GM23338 (cell line): ENCODE data around the gene NLK. TPM values are rescaled to one million over a fixed set of nuclear protein-coding genes. Genes with fewer than 3 reads are reported as not detected.
"Not testable (repeated sequence)": the region's sequence is repeated elsewhere in the genome, so short reads cannot be mapped to it uniquely, and the experiment has no call there.

ENCODE experiments used
- ATAC-seq: fragments of 200-7000 bp; cut with Tn5 transposase; 3 replicates; pipeline ENCODE4 v1.9.1; 2020
- DNase-seq: peaks from one replicate; pipeline ENCODE4 v3.0.0-alpha.2; 2015; ENCODE audit warnings: low spot score
- H2AFZ ChIP-seq: fragments of 200-600 bp; sonication (generic); 2 replicates; pipeline ENCODE4 v1.8.0; 2016; ENCODE audit warnings: antibody characterized with exemption, mild to moderate bottlenecking, moderate library complexity
- H3F3A ChIP-seq: fragments of 200-600 bp; sonication (generic); replicated peaks from 2 replicates; pipeline ENCODE4 v1.8.0; 2017; ENCODE audit warnings: antibody characterized with exemption, mixed run types, low read depth
- H3K27ac ChIP-seq: fragments of 200-600 bp; sonication (generic); 2 replicates; pipeline ENCODE4 v1.6.1; 2016; ENCODE audit warnings: low read depth
- H3K27me3 ChIP-seq: fragments of 200-600 bp; sonication (generic); 2 replicates; pipeline ENCODE4 v1.8.0; 2016; ENCODE audit warnings: mild to moderate bottlenecking, mixed run types, moderate library complexity; ENCODE audit not compliant: insufficient read depth
- H3K36me3 ChIP-seq: fragments of 200-600 bp; sonication (generic); 2 replicates; pipeline ENCODE4 v1.8.0; 2016; ENCODE audit warnings: mild to moderate bottlenecking; ENCODE audit not compliant: insufficient read depth
- H3K4me1 ChIP-seq: fragments of 200-600 bp; sonication (generic); 2 replicates; pipeline ENCODE4 v1.8.0; 2016; ENCODE audit warnings: mild to moderate bottlenecking, moderate library complexity; ENCODE audit not compliant: insufficient read depth
- H3K4me2 ChIP-seq: fragments of 200-600 bp; sonication (generic); 2 replicates; pipeline ENCODE4 v1.7.1; 2017; ENCODE audit warnings: mixed run types
- H3K4me3 ChIP-seq: fragments of 200-600 bp; sonication (generic); 2 replicates; pipeline ENCODE4 v1.6.1; 2016; ENCODE audit warnings: mixed run types
- H3K79me2 ChIP-seq: fragments of 200-600 bp; sonication (generic); replicated peaks from 2 replicates; pipeline ENCODE4 v1.8.0; 2017; ENCODE audit warnings: mild to moderate bottlenecking; ENCODE audit not compliant: insufficient read depth
- H3K9me2 ChIP-seq: fragments of 200-600 bp; sonication (generic); 2 replicates; pipeline ENCODE4 v1.8.0; 2017; ENCODE audit not compliant: insufficient read depth
- H4K20me1 ChIP-seq: fragments of 200-600 bp; sonication (generic); replicated peaks from 2 replicates; pipeline ENCODE4 v1.8.0; 2017; ENCODE audit warnings: mild to moderate bottlenecking; ENCODE audit not compliant: insufficient read depth
- H3K27ac Mint-ChIP-seq: 2 replicates; pipeline ENCODE4 v1.8.0; 2020; ENCODE audit warnings: inconsistent platforms, mild to moderate bottlenecking, moderate library complexity, mixed read lengths
- H3K27me3 Mint-ChIP-seq: 3 replicates; pipeline ENCODE4 v1.8.0; 2022; ENCODE audit warnings: low read depth, mild to moderate bottlenecking, moderate library complexity, mixed read lengths, inconsistent platforms; ENCODE audit not compliant: insufficient read depth, poor library complexity
- H3K36me3 Mint-ChIP-seq: 3 replicates; pipeline ENCODE4 v1.8.0; 2021; ENCODE audit warnings: low read depth, mild to moderate bottlenecking, inconsistent platforms, moderate library complexity, mixed read lengths
- H3K4me1 Mint-ChIP-seq: 3 replicates; pipeline ENCODE4 v1.8.0; 2020; ENCODE audit warnings: mild to moderate bottlenecking, inconsistent platforms, mixed read lengths
- H3K4me3 Mint-ChIP-seq: 3 replicates; pipeline ENCODE4 v1.8.0; 2021; ENCODE audit warnings: moderate library complexity, mild to moderate bottlenecking, inconsistent platforms, mixed read lengths
- H3K9me3 Mint-ChIP-seq: 3 replicates; pipeline ENCODE4 v1.8.0; 2020; ENCODE audit warnings: moderate library complexity, mild to moderate bottlenecking, inconsistent platforms, mixed read lengths
- CREB1 ChIP-seq: fragments of 250-450 bp; sonication (Bioruptor Pico); IDR thresholded peaks from 2 replicates; pipeline ENCODE4 v1.5.0; 2020; ENCODE audit warnings: low read depth, mild to moderate bottlenecking, moderate library complexity
- EZH2 ChIP-seq: fragments of 200-600 bp; sonication (generic); IDR thresholded peaks from one replicate; pipeline ENCODE4 v1.8.0; 2017; ENCODE audit warnings: antibody characterized with exemption, mild to moderate bottlenecking, low read depth; ENCODE audit not compliant: unreplicated experiment
- JUNB ChIP-seq: IDR thresholded peaks from one replicate; pipeline ENCODE4 v1.6.1; 2016; ENCODE audit warnings: antibody characterized with exemption; ENCODE audit not compliant: unreplicated experiment
- REST ChIP-seq: IDR thresholded peaks from one replicate; pipeline ENCODE4 v1.6.1; 2018; ENCODE audit warnings: antibody characterized with exemption; ENCODE audit not compliant: unreplicated experiment
- ZNF331 ChIP-seq: fragments of 250-450 bp; sonication (Bioruptor Pico); IDR thresholded peaks from 2 replicates; pipeline ENCODE4 v1.5.0; 2020; ENCODE audit warnings: low read depth, mild to moderate bottlenecking, moderate library complexity
- polyA plus RNA-seq: library from polyadenylated mRNA; unstranded; fragments of >200 nt; fragmentation: Nextera tagmentation; extraction: Ambion mirVana; gene quantifications from 2 replicates; pipeline ENCODE4 v1.2.1, GENCODE V29; 2016
- total RNA-seq: library from RNA; depleted of rRNA; stranded (reverse); fragments of >200 nt; shearing (Covaris generic); gene quantifications from 2 replicates; pipeline ENCODE4 v1.2.3, GENCODE V29; 2014
- TF ChIP-seq, protein P1 (sequence below): fragments of 250-450 bp; sonication (Bioruptor Pico); IDR thresholded peaks from 2 replicates; pipeline ENCODE4 v1.5.0; 2020; ENCODE audit warnings: mild to moderate bottlenecking, moderate library complexity

NLK gene
- total and polyA plus RNA-seq, 2 experiments from 2014 or later = 34.7 to 78.5 TPM

- TF ChIP-seq, protein P1, sequence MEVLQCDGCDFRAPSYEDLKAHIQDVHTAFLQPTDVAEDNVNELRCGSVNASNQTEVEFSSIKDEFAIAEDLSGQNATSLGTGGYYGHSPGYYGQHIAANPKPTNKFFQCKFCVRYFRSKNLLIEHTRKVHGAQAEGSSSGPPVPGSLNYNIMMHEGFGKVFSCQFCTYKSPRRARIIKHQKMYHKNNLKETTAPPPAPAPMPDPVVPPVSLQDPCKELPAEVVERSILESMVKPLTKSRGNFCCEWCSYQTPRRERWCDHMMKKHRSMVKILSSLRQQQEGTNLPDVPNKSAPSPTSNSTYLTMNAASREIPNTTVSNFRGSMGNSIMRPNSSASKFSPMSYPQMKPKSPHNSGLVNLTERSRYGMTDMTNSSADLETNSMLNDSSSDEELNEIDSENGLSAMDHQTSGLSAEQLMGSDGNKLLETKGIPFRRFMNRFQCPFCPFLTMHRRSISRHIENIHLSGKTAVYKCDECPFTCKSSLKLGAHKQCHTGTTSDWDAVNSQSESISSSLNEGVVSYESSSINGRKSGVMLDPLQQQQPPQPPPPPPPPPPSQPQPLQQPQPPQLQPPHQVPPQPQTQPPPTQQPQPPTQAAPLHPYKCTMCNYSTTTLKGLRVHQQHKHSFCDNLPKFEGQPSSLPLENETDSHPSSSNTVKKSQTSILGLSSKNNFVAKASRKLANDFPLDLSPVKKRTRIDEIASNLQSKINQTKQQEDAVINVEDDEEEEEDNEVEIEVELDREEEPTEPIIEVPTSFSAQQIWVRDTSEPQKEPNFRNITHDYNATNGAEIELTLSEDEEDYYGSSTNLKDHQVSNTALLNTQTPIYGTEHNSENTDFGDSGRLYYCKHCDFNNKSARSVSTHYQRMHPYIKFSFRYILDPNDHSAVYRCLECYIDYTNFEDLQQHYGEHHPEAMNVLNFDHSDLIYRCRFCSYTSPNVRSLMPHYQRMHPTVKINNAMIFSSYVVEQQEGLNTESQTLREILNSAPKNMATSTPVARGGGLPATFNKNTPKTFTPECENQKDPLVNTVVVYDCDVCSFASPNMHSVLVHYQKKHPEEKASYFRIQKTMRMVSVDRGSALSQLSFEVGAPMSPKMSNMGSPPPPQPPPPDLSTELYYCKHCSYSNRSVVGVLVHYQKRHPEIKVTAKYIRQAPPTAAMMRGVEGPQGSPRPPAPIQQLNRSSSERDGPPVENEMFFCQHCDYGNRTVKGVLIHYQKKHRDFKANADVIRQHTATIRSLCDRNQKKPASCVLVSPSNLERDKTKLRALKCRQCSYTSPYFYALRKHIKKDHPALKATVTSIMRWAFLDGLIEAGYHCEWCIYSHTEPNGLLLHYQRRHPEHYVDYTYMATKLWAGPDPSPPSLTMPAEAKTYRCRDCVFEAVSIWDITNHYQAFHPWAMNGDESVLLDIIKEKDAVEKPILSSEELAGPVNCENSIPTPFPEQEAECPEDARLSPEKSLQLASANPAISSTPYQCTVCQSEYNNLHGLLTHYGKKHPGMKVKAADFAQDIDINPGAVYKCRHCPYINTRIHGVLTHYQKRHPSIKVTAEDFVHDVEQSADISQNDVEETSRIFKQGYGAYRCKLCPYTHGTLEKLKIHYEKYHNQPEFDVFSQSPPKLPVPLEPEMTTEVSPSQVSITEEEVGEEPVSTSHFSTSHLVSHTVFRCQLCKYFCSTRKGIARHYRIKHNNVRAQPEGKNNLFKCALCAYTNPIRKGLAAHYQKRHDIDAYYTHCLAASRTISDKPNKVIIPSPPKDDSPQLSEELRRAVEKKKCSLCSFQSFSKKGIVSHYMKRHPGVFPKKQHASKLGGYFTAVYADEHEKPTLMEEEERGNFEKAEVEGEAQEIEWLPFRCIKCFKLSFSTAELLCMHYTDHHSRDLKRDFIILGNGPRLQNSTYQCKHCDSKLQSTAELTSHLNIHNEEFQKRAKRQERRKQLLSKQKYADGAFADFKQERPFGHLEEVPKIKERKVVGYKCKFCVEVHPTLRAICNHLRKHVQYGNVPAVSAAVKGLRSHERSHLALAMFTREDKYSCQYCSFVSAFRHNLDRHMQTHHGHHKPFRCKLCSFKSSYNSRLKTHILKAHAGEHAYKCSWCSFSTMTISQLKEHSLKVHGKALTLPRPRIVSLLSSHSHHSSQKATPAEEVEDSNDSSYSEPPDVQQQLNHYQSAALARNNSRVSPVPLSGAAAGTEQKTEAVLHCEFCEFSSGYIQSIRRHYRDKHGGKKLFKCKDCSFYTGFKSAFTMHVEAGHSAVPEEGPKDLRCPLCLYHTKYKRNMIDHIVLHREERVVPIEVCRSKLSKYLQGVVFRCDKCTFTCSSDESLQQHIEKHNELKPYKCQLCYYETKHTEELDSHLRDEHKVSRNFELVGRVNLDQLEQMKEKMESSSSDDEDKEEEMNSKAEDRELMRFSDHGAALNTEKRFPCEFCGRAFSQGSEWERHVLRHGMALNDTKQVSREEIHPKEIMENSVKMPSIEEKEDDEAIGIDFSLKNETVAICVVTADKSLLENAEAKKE = no peak
- TF ChIP-seq JUNB (no peak), ZNF331 (CRISPR knock-in tag) (no peak), CREB1 (no peak), EZH2 (no peak), REST (no peak)
Observed at GRCh38 chr17:28154214-28154613, 111.7 kb downstream of the NLK start (continued).

GRCh38 chr17:28155405-28155804, 112.9 kb downstream of the NLK start:
- H3K9me2 ChIP-seq, H3K9me3 Mint-ChIP-seq, H3K27ac ChIP-seq, H3K4me3 ChIP-seq, H3K27me3 ChIP-seq, H3K79me2 ChIP-seq, H3K27ac Mint-ChIP-seq, H3K4me2 ChIP-seq, H4K20me1 ChIP-seq, H3K4me1 ChIP-seq, DNase-seq, H3K36me3 ChIP-seq, H3K4me1 Mint-ChIP-seq, ATAC-seq, H3F3A ChIP-seq, H2AFZ ChIP-seq, H3K27me3 Mint-ChIP-seq, H3K4me3 Mint-ChIP-seq: not testable (repeated sequence)
- peaks cover 11% of the 10 kb centered on the region; the same call in 1 of the 3 replicates for H3K36me3 Mint-ChIP-seq
